A549 treated with Mapracorat at 1 μM for 4 hours (cell line): ENCODE results near the gene CFHR4. TPM values are rescaled to one million over a fixed set of nuclear protein-coding genes. Genes with fewer than 3 reads are reported as not detected.

Experiments used
- total RNA-seq: library from RNA; stranded (reverse); fragments of 200-300 nt; extraction: Qiagen RNA extraction; gene quantifications from 5 replicates; pipeline ENCODE4 v1.2.3, GENCODE V29; 2022

CFHR4 gene
- not detected in 5 replicates for total RNA-seq

GRCh38 chr1:196887515-196888239 is at the start of gene CFHR4:
Gene CFHR4 (plus strand): TSS chr1:196888052. CDS start chr1:196888151, 99 bp downstream.

GRCh38 chr1:196943568-196943967 is 55.7 kb downstream of the CFHR4 start, which contains the start of gene CFHR2:
Gene CFHR2 (plus strand): TSS chr1:196943738. CDS start chr1:196943881, 143 bp downstream.

Other genes starting within 250 kb of the CFHR4 start
- gene CFH, start 236.0 kb upstream of the CFHR4 start, total RNA-seq, result 3.8 to 5.3 TPM (median 4.3 TPM) in 5 replicates
- gene CFHR3, start 113.2 kb upstream of the CFHR4 start, total RNA-seq, result 0.08 to 0.35 TPM (median 0.14 TPM) in 3 of 5 replicates, not detected in the others
- 0.15 to 0.23 TPM in 2 of 5 replicates, not detected in the others for gene CFHR1, start 68.3 kb upstream of the CFHR4 start, total RNA-seq
- not detected in 5 replicates for gene CFHR2, start 55.7 kb downstream of the CFHR4 start, total RNA-seq
- not detected in 5 replicates for gene CFHR5, start 89.5 kb downstream of the CFHR4 start, total RNA-seq
- gene F13B, start 179.2 kb downstream of the CFHR4 start, total RNA-seq, result not detected in 5 replicates